GM12872 (cell line): ENCODE results near the gene RBSN.

Source experiments
- TF ChIP-seq, protein P1 (sequence below): IDR thresholded peaks from 3 replicates; pipeline ENCODE4 v1.5.1; 2011; ENCODE audit warnings: low read depth, mild to moderate bottlenecking, low read length, moderate library complexity; ENCODE audit not compliant: insufficient read depth

RBSN gene

DNA sequence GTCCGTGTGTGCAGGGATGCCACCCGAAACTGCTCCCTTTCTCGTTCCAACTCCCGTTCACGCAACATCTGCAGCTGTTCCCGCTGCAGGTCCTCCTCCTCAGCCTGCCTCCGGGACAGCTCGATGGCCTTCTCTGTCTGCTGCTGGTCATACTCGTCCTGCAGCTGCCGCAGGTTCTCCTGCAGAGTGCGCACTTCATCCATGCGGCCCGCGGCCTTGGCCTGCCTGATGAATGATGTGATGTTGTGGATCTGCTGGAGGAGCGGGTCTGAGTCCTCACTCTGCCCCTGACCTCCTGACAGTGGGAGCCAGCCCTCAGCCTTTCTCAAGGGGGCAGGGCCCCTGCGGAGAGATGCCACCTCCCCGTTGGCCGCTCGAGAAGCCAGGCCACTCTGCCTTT lies 24.4 kb downstream of the RBSN start:
- TF ChIP-seq, protein P1, sequence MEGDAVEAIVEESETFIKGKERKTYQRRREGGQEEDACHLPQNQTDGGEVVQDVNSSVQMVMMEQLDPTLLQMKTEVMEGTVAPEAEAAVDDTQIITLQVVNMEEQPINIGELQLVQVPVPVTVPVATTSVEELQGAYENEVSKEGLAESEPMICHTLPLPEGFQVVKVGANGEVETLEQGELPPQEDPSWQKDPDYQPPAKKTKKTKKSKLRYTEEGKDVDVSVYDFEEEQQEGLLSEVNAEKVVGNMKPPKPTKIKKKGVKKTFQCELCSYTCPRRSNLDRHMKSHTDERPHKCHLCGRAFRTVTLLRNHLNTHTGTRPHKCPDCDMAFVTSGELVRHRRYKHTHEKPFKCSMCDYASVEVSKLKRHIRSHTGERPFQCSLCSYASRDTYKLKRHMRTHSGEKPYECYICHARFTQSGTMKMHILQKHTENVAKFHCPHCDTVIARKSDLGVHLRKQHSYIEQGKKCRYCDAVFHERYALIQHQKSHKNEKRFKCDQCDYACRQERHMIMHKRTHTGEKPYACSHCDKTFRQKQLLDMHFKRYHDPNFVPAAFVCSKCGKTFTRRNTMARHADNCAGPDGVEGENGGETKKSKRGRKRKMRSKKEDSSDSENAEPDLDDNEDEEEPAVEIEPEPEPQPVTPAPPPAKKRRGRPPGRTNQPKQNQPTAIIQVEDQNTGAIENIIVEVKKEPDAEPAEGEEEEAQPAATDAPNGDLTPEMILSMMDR = no peak

DNA sequence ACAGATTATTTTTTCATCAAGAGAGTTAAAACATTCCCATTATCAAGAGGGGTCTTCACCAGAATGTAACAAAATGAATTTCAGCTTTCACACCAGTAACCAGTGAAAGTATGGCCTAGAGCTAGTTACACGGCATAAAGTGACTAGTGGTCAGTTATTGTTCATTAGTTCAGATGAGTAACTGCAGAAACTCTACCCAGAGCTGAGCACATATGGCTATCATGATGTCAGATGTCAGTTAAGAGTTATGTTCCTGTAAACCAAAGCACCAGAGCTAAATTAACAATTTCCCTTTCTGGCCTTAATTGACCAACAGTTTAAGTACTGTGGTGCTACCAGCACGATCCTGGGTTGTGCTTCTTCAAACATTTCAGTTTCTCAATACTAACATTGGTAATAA lies 27.2 kb downstream of the RBSN start:
- TF ChIP-seq, protein P1 = no peak

DNA sequence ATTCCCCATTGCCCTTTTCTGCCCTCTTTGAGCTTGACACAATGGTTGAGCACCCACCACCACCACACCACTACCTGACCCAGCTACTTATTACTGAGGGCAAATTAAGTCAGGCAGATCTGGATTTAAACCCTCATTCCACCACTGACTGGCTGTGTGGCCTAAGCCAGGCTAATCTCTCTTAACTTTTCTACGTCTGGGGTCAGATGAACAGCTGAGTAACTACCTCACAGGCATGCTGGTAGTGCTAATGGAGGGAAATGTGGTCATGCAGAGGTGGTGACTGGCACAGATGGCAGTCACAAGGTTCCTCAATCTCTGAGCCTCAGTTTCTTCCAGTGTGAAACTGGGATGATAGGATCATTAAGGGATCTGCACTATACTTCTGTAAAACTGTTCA lies 29.5 kb downstream of the RBSN start:
- TF ChIP-seq, protein P1 = no peak

DNA sequence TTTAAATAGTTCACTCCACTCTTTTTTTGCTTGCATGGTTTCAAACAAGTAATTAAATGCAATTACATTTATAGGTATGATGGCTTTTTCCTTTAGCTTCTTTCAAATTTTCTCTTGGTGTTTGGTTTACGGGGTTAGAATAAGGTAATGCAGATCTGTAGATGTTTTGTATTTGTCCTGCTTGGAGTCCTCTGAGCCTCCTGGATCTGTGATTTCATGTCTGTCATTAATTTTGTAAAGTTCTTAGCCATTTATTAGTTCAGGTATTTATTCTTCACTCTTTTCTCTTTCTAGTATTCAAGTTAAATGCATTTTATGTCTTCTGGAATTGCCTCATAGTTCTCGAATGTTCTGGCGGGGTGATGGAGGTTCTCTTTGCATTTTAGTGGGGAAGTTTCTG lies 32.5 kb downstream of the RBSN start:
- TF ChIP-seq, protein P1 = no peak

DNA sequence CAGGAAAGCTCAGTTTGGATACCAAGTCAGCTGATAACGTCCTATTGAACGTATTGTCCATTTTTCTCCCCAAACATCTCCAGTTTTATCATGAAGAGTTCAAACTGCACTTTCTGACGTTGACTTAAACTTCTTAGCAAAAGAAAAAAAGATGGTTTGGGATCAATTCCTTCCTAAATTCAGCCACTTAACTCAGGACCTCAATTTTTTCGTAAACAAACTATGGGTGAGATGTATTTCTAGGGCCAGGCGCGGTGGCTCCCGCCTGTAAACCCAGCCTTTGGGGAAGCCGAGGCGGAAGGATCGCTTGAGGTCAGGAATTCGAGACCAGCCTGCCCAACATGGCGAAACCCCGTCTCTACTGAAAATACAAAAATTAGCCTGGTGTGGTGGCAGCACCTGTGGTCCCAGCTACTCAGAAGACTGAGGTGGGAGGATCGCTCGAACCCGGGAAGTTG lies 33.4 kb downstream of the RBSN start:
- TF ChIP-seq, protein P1 = no peak

DNA sequence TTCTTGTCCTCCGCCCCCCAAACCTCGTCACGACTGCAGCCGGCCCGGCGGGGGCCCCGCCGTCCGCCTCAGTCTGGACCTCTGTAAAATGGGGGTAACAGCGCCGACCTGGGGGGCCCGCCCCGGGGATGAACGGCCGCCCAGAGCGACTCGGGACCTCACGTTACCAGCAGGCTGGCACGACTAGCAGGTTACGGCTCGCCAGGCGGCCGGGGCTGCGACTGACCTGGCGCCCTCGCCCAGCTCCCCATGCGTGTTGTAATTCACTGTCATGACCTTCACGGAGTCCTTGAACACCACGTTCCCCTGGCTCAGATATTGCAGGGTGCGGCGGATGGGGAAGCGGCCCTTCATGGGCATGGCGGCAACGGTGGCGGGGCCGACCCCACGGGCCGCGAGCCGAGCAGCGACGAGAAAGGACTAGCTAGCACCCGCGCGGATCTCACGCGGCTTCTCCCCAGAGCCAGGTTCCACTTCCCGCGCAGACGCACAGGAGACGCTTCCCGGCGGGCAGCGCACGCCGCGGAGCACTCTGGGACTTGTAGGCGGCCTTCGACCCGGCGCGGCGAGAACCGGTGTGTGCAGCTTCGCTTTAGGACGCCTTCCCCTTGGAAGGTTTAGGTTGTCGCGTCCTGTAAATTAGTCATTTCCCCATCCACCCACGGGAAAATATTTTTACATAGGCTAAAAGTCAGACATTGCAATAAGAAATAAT lies 34.0 kb downstream of the RBSN start, which contains the start of gene MRPS25:
Gene MRPS25, minus strand, starts transcription at position 481 of the 715 bp plus-strand sequence. Its CDS starts 121 bp downstream, at position 360.
- TF ChIP-seq, protein P1 = no peak

DNA sequence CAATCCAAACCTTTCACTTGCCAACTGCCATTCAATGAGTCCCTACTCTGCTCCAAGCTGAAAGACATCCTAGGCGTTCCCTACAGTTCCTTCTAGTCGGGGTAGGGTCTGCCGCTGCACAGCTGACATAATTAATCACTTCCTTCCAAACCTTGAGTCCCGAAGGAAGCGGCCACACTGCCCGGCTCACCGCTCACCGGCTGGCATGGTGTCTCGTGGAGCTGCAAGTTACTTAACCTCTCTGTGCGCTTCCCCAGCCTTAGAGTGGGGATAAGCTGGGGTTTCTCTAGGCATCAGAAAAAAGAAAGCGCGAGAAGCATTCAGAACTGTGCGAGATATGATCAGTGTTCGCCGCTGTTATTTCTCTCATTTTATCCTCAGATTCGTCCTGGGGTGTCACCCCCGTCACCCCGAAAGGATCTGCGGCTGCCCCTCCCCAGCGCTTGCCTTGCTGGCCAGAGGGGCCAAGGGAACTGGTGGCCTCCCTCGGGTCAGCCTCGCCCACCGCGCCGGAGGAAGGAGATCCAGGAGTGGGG lies 34.6 kb downstream of the RBSN start:
- TF ChIP-seq, protein P1 = no peak
